Measurements from ENCODE around the gene ISL1. TPM values are rescaled to one million over a fixed set of nuclear protein-coding genes. Genes with fewer than 3 reads are reported as not detected.

The ISL1 gene
- total RNA-seq, 1 donor from 2014 or later: not detected

GRCh38 chr5:51392689-51393199, 9.5 kb downstream of the ISL1 start:
- TF ChIP-seq EZH2 (IDR thresholded peaks at IDR 0.05): no peak
- no peak for TF ChIP-seq CTCF (IDR thresholded peaks at IDR 0.05)
- no peak for TF ChIP-seq EZH2phosphoT487 (IDR thresholded peaks at IDR 0.05)
- H3F3A ChIP-seq (ENCODE audit: low read depth): peaks cover 40% of the 10 kb centered on the region
- peak; percentile 83 for DNase-seq (ENCODE audit: low spot score)
- no peaks in the 10 kb centered on the region for H3K79me2 ChIP-seq (ENCODE audit: low read depth)
- Mint-ChIP-seq H3K9me3 (no peaks in the 10 kb centered on the region), H3K27ac (no peak overlapping the region), H3K36me3 (no peaks in the 10 kb centered on the region), H3K4me3 (no peak overlapping the region), H3K27me3 (ENCODE audit: insufficient read depth, low read depth) (peaks cover 84% of the 10 kb centered on the region), H3K4me1 (peaks cover 7% of the 10 kb centered on the region)
- peaks cover 96% of the 10 kb centered on the region for H4K20me1 ChIP-seq (ENCODE audit: low read depth)
- H3K27ac ChIP-seq: no peak overlapping the region
- H3K9ac ChIP-seq: no peak overlapping the region
- H2AFZ ChIP-seq (replicated peaks): no peak overlapping the region
- H3K4me3 ChIP-seq: no peak overlapping the region
- H3K27me3 ChIP-seq: peaks cover 100% of the 10 kb centered on the region
- H3K36me3 ChIP-seq: no peaks in the 10 kb centered on the region
- H3K4me2 ChIP-seq: no peak overlapping the region
- peaks cover 26% of the 10 kb centered on the region for H3K4me1 ChIP-seq
- no peaks in the 10 kb centered on the region for H3K9me3 ChIP-seq (ENCODE audit: low read depth)

DNA sequence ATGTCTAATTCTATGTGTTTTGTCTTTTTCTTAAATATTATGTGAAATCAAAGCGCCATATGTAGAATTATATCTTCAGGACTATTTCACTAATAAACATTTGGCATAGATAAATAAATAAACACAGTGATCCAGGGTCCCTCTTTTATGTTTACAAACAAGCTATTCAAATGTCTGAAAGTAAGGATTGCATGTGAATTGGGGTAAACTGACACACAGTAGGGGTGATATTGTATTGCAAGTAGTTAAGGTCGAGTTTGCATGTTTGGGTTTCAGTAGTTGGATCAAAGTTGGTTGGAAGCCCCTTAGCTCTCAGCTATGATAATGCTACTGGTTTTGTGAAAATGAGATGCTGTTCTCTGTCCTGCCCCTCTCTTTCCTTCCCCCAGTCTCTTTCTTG, 11.4 kb downstream of the ISL1 start:
- H3K27me3 Mint-ChIP-seq (ENCODE audit: insufficient read depth, low read depth): peaks cover 86% of the 10 kb centered on the region
- H3K27ac ChIP-seq: no peak overlapping the region
- TF ChIP-seq EZH2phosphoT487 (IDR thresholded peaks at IDR 0.05) (no peak), CTCF (IDR thresholded peaks at IDR 0.05) (no peak), EZH2 (IDR thresholded peaks at IDR 0.05) (peak; percentile 8)
- H3F3A ChIP-seq (ENCODE audit: low read depth): peaks cover 34% of the 10 kb centered on the region
- no peak overlapping the region for H2AFZ ChIP-seq (replicated peaks)
- no peaks in the 10 kb centered on the region for H3K36me3 ChIP-seq
- no peaks in the 10 kb centered on the region for H3K79me2 ChIP-seq (ENCODE audit: low read depth)
- H3K4me3 Mint-ChIP-seq: no peak overlapping the region
- H3K9me3 Mint-ChIP-seq: no peaks in the 10 kb centered on the region
- no peaks in the 10 kb centered on the region for H3K36me3 Mint-ChIP-seq
- H3K27ac Mint-ChIP-seq: no peak overlapping the region
- H3K4me3 ChIP-seq: no peak overlapping the region
- H4K20me1 ChIP-seq (ENCODE audit: low read depth): peaks cover 96% of the 10 kb centered on the region
- H3K4me2 ChIP-seq: no peak overlapping the region
- H3K4me1 ChIP-seq: peaks cover 34% of the 10 kb centered on the region
- no peak overlapping the region for H3K9ac ChIP-seq
- H3K9me3 ChIP-seq (ENCODE audit: low read depth): no peaks in the 10 kb centered on the region
- DNase-seq (ENCODE audit: low spot score): no peak
- H3K27me3 ChIP-seq: peaks cover 100% of the 10 kb centered on the region
- peaks cover 14% of the 10 kb centered on the region for H3K4me1 Mint-ChIP-seq

DNA sequence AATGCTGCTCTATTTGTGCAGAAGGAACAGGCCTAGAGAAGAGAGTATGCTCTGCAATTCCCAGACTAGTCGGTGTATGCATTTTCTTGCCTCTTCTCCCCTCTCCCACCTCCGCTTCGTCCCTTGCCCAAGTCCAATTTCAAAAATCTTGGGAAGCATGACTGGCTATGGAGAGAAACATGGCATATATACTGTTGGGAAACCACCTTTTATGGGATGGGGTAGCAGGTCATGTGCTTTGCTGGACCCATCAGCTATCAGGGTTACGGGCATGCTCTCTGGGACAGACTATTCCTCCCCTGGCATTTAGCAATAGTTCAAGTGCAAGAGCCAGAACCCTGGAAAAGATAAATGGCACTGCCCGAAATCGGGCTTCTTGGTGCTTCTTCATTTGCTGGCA, 12.0 kb downstream of the ISL1 start:
- Histone ChIP-seq H3K27ac (no peak overlapping the region), H3K4me3 (no peak overlapping the region), H3K4me2 (no peak overlapping the region), H3K9ac (no peak overlapping the region), H3K27me3 (peaks cover 100% of the 10 kb centered on the region), H3K4me1 (peaks cover 33% of the 10 kb centered on the region), H3K79me2 (ENCODE audit: low read depth) (no peaks in the 10 kb centered on the region), H2AFZ (replicated peaks) (no peak overlapping the region), H3K36me3 (no peaks in the 10 kb centered on the region), H3F3A (ENCODE audit: low read depth) (peaks cover 34% of the 10 kb centered on the region), H3K9me3 (ENCODE audit: low read depth) (no peaks in the 10 kb centered on the region), H4K20me1 (ENCODE audit: low read depth) (peaks cover 96% of the 10 kb centered on the region)
- DNase-seq (ENCODE audit: low spot score): no peak
- H3K36me3 Mint-ChIP-seq: no peaks in the 10 kb centered on the region
- H3K27ac Mint-ChIP-seq: no peak overlapping the region
- TF ChIP-seq CTCF (IDR thresholded peaks at IDR 0.05) (no peak), EZH2 (IDR thresholded peaks at IDR 0.05) (peak; percentile 22), EZH2phosphoT487 (IDR thresholded peaks at IDR 0.05) (no peak)
- H3K9me3 Mint-ChIP-seq: no peaks in the 10 kb centered on the region
- peaks cover 90% of the 10 kb centered on the region for H3K27me3 Mint-ChIP-seq (ENCODE audit: insufficient read depth, low read depth)
- peaks cover 14% of the 10 kb centered on the region for H3K4me1 Mint-ChIP-seq
- H3K4me3 Mint-ChIP-seq: no peak overlapping the region

Data from neural progenitor cell (in vitro differentiated cells).